K562 (cell line): ENCODE data around the gene KCNJ10. TPM values are rescaled to one million over a fixed set of nuclear protein-coding genes. Genes with fewer than 3 reads are reported as not detected.

Experiments used
- ARHGAP35 ChIP-seq: fragments of 450-650 bp; IDR thresholded peaks from 2 replicates; pipeline ENCODE4 v1.6.1; 2018; ENCODE audit not compliant: partially characterized antibody
- GTF2F1 ChIP-seq: IDR thresholded peaks from 2 replicates; pipeline ENCODE4 v1.6.1; 2011; ENCODE audit warnings: low read depth, low read length, improper control_type of control experiment
- HDAC6 ChIP-seq: IDR thresholded peaks from 2 replicates; pipeline ENCODE4 v1.6.1; 2012; ENCODE audit warnings: low read depth, mild to moderate bottlenecking, control low read depth, inconsistent platforms, low read length, moderate library complexity
- polyA plus RNA-seq, 8 experiments: library from polyadenylated mRNA; depleted of rRNA in 4 of 8; stranded (reverse) in 5 of 8; unstranded in 3 of 8; fragments of >200 nt; fragmentation: Nextera tagmentation in 2 of 8; fragmentation: Illumina TruSeq in 1 of 8; extraction: Ambion mirVana in 2 of 8; extraction: Trizol in 1 of 8; gene quantifications; 2 replicates each; pipeline versions ENCODE4 v1.2.1 to v1.2.3, GENCODE V29; 2011 to 2014; ENCODE audit warnings: inconsistent platforms in 1 of 8, missing spikeins in 1 of 8
- total RNA-seq, 7 experiments: library from RNA; depleted of rRNA in 6 of 7; stranded (reverse); fragments of >200 nt in 6 of 7; fragmentation: Illumina TruSeq in 2 of 7; extraction: Trizol in 2 of 7; gene quantifications; 2 replicates each; pipeline versions ENCODE4 v1.2.1 to v1.2.3, GENCODE V29; 2011 to 2021; ENCODE audit warnings: low replicate concordance in 1 of 7
- TF ChIP-seq, protein P1 (sequence below): sonication (generic); formaldehyde crosslinking; IDR thresholded peaks from 2 replicates; pipeline ENCODE4 v1.8.0; 2022; ENCODE audit warnings: mild to moderate bottlenecking, missing genetic modification reagents
- TF ChIP-seq, protein P2 (sequence below): sonication (generic); formaldehyde crosslinking; IDR thresholded peaks from 2 replicates; pipeline ENCODE4 v1.8.1; 2023; ENCODE audit warnings: mild to moderate bottlenecking, missing genetic modification reagents

Gene KCNJ10
- total and polyA plus RNA-seq, 9 of the 15 experiments (the other 6 are each of a cell fraction or from before 2014, with no cell fraction given): 0.06 to 0.11 TPM; not detected in 7

DNA sequence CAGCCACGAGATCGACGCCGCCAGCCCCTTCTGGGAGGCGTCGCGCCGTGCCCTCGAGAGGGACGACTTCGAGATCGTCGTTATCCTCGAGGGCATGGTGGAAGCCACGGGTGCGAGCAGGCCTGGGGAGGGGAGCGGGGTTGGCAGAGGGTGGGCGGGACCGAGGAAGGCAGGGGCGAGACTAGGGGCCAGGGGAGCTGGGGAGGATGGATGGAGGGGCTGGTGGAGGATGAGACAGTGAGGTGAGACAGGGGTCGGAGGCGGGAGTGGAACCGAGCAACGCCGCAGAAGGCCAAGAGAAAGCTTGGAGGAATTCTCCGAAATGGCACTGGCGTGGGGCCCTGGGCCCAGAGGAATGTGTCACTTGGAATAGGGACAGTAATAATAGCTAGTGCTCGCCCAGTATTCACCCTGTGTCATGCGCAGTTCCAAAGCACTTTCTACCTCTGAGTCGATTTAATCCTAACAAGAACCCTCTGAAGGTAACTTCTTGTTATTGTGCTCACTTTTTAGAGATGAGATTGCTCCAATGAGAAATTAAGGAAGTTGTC is 14.9 kb upstream of the KCNJ10 start (continued):
- TF ChIP-seq, protein P1, sequence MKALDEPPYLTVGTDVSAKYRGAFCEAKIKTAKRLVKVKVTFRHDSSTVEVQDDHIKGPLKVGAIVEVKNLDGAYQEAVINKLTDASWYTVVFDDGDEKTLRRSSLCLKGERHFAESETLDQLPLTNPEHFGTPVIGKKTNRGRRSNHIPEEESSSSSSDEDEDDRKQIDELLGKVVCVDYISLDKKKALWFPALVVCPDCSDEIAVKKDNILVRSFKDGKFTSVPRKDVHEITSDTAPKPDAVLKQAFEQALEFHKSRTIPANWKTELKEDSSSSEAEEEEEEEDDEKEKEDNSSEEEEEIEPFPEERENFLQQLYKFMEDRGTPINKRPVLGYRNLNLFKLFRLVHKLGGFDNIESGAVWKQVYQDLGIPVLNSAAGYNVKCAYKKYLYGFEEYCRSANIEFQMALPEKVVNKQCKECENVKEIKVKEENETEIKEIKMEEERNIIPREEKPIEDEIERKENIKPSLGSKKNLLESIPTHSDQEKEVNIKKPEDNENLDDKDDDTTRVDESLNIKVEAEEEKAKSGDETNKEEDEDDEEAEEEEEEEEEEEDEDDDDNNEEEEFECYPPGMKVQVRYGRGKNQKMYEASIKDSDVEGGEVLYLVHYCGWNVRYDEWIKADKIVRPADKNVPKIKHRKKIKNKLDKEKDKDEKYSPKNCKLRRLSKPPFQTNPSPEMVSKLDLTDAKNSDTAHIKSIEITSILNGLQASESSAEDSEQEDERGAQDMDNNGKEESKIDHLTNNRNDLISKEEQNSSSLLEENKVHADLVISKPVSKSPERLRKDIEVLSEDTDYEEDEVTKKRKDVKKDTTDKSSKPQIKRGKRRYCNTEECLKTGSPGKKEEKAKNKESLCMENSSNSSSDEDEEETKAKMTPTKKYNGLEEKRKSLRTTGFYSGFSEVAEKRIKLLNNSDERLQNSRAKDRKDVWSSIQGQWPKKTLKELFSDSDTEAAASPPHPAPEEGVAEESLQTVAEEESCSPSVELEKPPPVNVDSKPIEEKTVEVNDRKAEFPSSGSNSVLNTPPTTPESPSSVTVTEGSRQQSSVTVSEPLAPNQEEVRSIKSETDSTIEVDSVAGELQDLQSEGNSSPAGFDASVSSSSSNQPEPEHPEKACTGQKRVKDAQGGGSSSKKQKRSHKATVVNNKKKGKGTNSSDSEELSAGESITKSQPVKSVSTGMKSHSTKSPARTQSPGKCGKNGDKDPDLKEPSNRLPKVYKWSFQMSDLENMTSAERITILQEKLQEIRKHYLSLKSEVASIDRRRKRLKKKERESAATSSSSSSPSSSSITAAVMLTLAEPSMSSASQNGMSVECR: no peak
- TF ChIP-seq, protein P2, sequence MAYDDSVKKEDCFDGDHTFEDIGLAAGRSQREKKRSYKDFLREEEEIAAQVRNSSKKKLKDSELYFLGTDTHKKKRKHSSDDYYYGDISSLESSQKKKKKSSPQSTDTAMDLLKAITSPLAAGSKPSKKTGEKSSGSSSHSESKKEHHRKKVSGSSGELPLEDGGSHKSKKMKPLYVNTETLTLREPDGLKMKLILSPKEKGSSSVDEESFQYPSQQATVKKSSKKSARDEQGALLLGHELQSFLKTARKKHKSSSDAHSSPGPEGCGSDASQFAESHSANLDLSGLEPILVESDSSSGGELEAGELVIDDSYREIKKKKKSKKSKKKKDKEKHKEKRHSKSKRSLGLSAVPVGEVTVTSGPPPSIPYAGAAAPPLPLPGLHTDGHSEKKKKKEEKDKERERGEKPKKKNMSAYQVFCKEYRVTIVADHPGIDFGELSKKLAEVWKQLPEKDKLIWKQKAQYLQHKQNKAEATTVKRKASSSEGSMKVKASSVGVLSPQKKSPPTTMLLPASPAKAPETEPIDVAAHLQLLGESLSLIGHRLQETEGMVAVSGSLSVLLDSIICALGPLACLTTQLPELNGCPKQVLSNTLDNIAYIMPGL (CRISPR knock-in tag): no peak
- TF ChIP-seq ARHGAP35 (no peak), HDAC6 (no peak), GTF2F1 (no peak)
